ENCODE data around the gene STK33.

Gene STK33

DNA sequence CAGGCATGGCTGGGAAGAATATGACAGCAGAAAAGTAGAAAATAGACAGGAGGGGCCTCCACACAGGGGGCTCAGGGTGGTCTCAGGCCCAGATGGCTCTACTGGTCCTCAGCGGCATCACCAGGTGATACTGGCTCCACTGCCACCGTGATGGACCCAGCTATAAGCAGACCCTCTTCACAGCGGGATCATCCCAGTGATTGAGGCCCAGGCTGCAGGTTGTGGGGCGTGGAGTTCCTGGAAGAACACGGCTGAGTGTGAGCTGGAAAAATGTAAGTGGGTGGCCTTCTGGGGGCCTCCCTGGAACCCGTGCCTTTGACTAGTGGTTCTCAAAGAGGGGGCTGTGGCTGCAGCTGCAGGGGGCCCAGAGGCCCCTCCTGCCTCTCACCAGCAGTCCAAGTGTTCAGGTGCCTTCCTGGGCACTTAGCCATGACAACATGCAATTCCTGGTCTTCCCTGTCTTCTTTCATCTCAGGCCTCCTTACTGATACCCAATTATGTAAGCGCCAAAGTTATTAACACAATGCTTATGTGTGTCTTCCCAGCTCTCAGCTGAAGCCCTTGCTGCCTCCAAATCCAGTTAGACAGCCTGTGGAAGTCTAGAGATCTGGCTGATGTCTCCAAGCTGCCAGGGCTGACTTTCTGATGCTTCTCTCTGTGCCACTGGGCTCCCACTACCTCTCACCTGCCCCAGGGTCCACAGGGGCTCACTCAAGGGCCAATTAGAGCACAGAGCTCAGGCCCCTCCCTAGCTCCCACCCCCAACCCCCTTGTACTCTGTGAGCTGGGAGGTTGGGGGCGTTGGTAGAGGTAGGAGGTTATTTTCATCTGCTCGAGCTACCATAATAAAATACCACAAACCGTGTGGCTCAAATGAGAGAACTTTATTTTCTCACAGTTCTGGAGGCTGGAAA is 220.3 kb downstream of the STK33 start:
- no peak for DNase-seq (ENCODE audit: low spot score)

DNA sequence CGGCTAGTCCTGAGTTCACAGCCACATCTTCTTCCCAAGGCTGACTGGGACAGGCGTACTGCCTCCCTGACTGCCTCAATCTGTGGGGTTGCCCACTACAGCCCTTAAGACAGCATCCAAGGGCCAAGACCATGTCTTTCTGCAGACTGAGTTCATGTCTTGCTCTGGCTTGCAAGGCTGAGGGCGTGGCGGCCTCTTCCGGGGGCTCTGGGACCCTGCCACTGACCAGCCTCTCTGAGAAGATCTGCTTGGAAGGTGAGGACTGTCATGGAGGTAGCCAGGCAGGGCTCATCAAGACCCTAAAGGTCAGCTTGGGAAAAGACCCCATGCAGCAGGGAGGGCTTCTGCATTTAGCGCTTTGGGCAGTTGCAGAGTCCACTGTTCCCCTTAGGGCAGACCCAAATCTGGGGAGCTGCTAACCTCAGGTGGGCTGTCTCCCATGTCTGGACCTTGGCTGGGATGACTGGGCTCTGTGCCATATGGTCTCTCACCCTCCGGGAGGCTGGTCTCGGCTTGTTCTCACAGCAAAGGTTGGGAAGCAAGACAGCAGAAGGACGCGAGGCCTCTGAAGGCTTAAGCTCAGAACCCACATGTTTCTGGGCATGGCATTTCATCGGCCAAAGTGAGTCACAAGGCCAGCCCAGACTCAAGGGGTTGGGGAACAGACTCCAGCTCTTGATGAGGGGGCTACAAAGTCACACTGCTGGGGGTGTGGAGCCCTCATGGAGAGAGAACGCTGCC is 221.2 kb downstream of the STK33 start:
- no peak for DNase-seq (ENCODE audit: low spot score)

- no peak for DNase-seq (ENCODE audit: low spot score)
These were observed 222.5 kb downstream of the STK33 start for GRCh38 chr11:8371516-8371884.

- no peak for DNase-seq (ENCODE audit: low spot score)
These were observed 223.1 kb downstream of the STK33 start for GRCh38 chr11:8370812-8371515.

GRCh38 chr11:8369592-8370205 is 224.3 kb downstream of the STK33 start:
- DNase-seq (ENCODE audit: low spot score): no peak

DNA sequence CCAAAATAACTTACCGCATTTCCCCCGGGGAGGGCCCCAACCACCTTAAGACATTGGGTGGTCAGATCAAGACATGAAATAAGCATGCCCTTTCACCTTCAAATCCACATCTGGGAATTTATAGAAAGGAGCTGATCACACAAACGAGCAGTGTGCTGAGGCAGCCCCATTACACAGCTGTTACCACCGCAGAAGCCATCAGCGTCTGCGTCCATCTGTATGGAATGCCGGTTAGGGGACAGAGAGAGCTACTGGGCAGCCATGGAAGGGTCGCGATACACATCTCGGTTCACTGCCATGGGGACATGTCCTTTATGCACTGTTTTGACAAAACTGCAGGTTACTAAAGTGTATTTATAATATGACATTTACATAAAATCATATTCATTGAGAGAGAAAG is 225.3 kb downstream of the STK33 start:
- no peak for DNase-seq (ENCODE audit: low spot score)

DNA sequence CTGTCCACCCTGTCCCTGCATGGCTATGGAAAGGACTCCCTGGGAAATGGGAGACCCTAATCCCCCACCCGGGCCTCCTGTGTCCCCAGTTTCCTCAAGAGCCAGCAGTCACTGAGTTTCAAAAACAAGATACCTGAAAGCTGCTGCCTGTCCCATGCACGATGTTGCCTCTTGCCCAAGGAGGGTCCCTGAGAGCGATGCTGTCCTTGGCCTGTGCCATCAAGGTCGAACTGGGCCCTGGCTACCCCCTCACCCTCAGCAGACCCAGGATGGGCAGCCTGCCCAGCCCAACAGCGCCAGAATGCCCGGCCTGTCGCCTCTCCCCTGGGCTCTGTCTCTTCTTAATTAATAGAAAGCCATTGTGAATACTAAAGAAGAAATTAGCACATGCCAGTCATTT is 225.8 kb downstream of the STK33 start:
- no peak for DNase-seq (ENCODE audit: low spot score)

GRCh38 chr11:8366316-8366715 is 227.7 kb downstream of the STK33 start:
- DNase-seq (ENCODE audit: low spot score): no peak

DNA sequence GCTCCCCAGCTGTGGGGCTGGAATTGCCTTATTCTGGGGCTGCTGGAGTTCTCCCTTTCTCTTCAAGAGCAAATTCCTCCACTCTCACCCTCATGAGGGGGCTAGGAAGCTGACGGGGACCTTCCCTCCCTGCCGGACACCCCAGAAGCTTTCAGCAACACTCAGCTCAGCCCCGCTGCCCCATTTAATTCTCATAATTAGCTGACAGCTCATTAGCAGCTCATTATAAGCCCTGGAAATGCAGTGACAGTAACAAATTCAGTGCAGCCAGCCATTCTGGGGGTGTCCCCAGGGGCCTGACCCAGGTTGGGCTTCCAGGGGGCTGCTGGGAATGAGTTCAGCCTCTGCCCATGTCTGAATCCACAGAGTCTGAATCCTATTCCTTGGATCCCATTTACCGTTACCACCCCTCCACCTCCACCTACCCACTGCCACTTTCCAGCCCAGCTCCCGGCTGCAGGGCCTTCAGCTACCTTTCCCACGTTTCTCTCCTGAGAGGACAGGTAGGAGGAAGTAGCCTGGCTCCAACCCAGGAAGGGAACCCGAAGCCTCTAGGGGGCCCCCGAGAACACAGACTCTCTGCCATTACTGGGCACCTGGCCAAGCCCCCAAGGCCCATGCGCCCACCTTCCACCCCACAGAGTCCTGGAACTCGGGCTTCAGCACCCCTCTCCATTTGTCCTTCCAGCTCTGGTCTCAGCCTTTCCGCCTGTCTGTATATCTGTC is 228.6 kb downstream of the STK33 start:
- DNase-seq (ENCODE audit: low spot score): no peak

- no peak for DNase-seq (ENCODE audit: low spot score)
These were observed 230.1 kb downstream of the STK33 start for GRCh38 chr11:8363921-8364320.

- no peak for DNase-seq (ENCODE audit: low spot score)
These were observed 231.1 kb downstream of the STK33 start for GRCh38 chr11:8362899-8363298.

DNA sequence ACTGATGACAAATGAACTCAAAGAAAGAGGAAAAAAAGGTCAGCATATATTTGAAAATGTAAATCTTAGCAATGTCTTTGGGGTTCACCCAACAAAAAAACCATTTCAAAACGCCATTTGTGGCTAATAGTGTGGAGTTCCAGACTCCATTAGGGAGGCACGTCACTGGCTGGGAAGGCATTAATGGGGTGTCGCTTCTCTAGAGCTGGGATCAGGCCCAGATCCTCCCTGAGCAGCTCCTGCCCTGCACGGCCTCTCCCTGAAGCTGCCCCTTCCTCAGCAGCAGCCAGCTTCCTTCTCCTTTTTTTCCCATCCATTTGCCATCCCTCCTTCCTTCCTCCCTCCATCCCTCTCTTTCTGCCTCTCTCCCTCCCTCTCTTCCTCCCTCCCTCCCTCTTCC is 231.5 kb downstream of the STK33 start:
- DNase-seq (ENCODE audit: low spot score): no peak

DNA sequence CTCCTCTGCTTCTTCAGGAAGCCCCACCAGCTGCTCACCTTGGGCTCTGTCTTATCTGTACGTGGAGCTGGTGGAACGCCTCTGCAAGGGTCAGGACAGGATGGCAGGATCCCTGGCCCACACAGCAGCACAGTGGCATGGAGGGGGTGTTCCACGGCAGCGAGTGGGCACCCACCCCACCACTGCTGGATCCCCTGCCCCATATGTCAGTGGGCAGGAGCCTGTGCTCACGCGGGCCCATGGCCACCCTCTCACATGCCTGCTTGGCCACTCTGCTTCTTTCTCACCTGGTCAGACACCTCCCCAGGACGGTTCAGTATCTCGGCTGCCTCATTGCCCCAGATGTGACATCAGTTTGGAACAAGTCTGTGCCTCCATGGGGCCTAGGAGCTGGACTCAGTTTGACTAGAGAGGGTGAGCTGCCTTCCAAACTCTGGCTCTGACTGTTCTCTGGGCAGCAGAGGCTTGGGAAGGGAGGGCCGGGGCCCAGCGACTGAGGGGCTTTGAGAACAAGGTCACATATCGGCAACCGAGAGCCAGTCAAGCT is 232.3 kb downstream of the STK33 start:
- no peak for DNase-seq (ENCODE audit: low spot score)

DNA sequence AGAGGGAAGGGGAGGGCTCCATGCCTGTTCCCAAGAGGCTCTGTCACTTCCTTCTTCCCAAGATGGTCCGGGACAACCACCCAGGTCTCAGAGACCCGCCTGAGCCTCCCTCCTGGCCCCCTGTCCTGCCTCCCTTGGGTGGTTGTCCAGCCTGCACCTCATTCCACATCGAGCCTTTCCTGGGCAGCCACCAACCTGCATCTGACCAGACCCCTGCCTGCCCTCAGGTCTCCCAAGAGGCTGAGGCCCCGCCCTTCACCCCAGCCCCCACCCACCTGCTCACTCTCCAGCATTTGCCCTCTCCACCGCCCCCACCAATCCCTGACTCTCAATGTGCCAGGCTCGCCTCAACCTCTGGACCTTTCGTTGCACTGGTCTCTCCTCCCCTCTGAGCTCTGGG is 232.8 kb downstream of the STK33 start:
- DNase-seq (ENCODE audit: low spot score): no peak

DNA sequence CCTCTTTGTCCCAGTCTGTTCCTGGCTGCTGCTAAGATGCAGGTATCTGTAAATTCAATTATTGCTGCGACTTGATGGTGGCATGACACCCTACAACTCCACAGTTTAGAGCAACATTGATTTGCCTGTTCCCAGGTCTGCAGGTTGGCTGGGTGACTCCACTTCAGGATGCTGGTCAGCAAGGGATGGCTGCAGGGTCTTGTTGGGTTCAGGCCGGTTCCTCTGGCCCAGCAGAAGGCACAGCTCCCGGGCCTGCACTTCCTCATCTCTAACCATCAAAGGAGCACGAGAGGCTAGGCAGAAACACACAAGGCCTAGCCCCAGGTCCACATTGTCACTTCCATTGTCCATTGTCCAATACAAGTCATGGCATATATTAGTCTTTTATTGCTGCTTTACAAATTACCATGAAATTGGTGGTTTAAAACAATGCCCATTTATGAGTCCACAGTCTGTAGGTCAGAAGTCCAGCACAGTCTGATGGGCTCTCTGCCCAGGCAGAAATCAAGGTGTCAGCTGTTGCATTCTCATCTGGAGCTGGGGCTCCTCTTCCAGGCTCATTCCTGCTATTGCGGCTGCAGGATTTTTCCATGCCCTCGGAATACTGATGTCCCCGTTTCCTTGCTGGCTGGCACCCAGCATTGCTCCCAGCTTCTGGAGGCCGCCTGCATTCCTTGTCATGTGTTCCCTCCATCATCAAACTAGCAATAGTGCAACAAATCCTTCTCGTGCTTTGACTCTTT is 233.8 kb downstream of the STK33 start:
- DNase-seq (ENCODE audit: low spot score): no peak

DNA sequence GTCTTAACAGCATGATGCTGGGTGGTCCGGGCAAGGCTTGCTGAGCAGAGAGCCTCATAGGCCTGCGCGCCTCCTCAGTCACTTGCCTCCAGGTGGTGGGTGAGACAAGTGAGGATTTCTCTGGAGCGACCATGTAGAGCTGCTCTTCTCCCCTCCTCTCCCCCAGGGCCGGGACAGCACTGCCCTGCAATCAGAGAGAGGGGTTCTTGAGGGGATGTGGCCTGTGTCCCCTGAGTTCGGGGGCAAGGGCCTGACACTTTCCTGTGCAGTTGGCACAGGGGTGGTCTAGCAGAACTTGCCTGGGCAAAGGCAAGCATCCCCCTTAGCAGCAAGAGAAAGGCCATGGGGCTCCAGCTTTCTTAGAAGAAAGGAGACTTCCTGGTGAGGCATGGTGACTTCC is 234.5 kb downstream of the STK33 start:
- no peak for DNase-seq (ENCODE audit: low spot score)

- DNase-seq (ENCODE audit: low spot score): no peak
These were observed 236.0 kb downstream of the STK33 start for GRCh38 chr11:8357891-8358566.

DNA sequence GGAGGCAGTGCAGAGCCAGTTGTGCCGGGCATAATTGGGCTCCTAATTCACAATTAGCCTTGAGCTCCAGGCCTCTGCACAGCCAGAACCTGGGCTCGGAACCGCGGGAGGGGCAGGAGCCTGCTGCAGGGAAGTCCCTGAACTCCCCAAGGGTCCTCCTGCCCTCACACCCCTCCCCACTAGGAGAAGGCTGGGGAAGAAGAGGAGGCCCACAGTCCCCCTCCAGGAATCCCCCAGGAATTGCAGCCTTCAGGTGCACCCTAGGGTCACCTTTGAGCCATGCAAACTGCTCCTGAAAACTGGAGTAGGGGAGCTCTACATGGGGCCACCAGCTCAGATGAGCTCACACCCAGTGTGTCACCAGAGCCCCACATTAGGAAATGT is 236.5 kb downstream of the STK33 start:
- DNase-seq (ENCODE audit: low spot score): no peak

DNA sequence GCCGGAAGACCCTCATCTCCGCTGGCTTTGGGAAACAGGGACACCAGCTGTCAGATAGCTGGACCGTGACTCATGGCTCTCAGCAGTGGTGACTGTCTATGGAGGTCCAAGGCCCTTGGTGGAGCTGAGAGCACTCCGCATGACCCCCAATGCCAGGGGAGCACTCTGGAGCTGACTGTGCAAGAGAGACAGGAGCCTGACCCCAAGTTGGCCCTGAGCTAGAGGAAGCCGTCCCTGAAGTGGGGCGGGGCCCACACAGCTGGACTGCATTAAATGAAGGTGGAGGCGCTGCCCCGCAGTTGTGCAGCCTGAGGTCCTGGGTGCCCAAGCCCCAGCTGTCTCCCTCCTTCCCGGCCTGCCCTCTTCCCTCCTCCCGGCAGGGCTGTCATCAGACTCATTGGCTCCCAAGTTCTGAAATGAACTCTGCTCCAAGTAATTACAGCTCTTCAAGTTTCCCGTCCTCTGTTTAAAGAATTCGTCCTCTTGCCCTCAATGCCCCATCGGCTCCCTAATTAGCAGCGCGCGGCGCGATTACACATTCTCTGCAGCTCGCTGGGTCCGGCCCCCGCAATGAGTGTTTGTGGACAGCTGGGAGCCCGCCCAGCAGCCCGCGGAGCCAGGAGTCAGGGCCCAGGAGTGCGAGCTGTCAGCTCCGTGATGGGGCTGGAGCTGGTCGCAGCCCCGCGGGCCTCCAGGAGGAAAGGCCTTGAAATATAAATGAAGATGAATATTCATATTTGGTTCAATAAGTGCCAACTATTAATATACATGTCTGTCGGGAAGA is 237.1 kb downstream of the STK33 start:
- peak; percentile 35 for DNase-seq (ENCODE audit: low spot score)

All from AG08396 (cell line).